Astrocyte (in vitro differentiated cells and primary cell): ENCODE measurements around the gene MED12L. TPM values are rescaled to one million over a fixed set of nuclear protein-coding genes. Genes with fewer than 3 reads are reported as not detected.

Source experiments
- DNase-seq: peaks from one replicate; pipeline ENCODE4 v3.0.0-alpha.2; 2010; ENCODE audit warnings: low read depth
- FAIRE-seq: peaks from 2 replicates; lab custom pipeline; 2011; peaks lifted over from hg19 to GRCh38; lab: Jason Lieb, UNC
- H2AFZ ChIP-seq: 2 replicates; pipeline ENCODE4 v1.6.0; 2012; ENCODE audit warnings: low read depth, low read length, inconsistent platforms
- H3K27ac ChIP-seq: 2 replicates; pipeline ENCODE4 v1.5.1; 2011; ENCODE audit warnings: low read depth, low read length, inconsistent platforms
- H3K27me3 ChIP-seq: 2 replicates; pipeline ENCODE4 v1.6.0; 2011; ENCODE audit warnings: low read length, inconsistent platforms; ENCODE audit not compliant: insufficient read depth
- H3K36me3 ChIP-seq: 2 replicates; pipeline ENCODE4 v1.5.1; 2011; ENCODE audit warnings: low read length, inconsistent platforms; ENCODE audit not compliant: insufficient read depth
- H3K4me1 ChIP-seq: 2 replicates; pipeline ENCODE4 v1.5.1; 2011; ENCODE audit warnings: low read length, inconsistent platforms; ENCODE audit not compliant: insufficient read depth
- H3K4me2 ChIP-seq: 2 replicates; pipeline ENCODE4 v1.6.0; 2012; ENCODE audit warnings: low read length, inconsistent platforms
- H3K4me3 ChIP-seq: 2 replicates; pipeline ENCODE4 v1.5.1; 2011; ENCODE audit warnings: low read depth, mild to moderate bottlenecking, low read length, inconsistent platforms; ENCODE audit not compliant: insufficient read depth
- H3K79me2 ChIP-seq: 2 replicates; pipeline ENCODE4 v1.6.0; 2012; ENCODE audit warnings: mild to moderate bottlenecking, low read length, inconsistent platforms; ENCODE audit not compliant: insufficient read depth
- H3K9ac ChIP-seq: 2 replicates; pipeline ENCODE4 v1.6.0; 2012; ENCODE audit warnings: mild to moderate bottlenecking, low read length, inconsistent platforms
- H3K9me3 ChIP-seq: 2 replicates; pipeline ENCODE4 v1.5.1; 2012; ENCODE audit warnings: low read depth, mild to moderate bottlenecking, low read length, inconsistent platforms; ENCODE audit not compliant: insufficient read depth
- H4K20me1 ChIP-seq: 2 replicates; pipeline ENCODE4 v1.6.0; 2012; ENCODE audit warnings: low read length, inconsistent platforms; ENCODE audit not compliant: insufficient read depth
- H3K27ac Mint-ChIP-seq: one replicate; pipeline ENCODE4 v1.8.0; 2021; ENCODE audit warnings: mild to moderate bottlenecking, mixed read lengths; ENCODE audit not compliant: unreplicated experiment
- H3K27me3 Mint-ChIP-seq: one replicate; pipeline ENCODE4 v1.8.0; 2021; ENCODE audit warnings: low read depth, mixed read lengths; ENCODE audit not compliant: unreplicated experiment
- H3K36me3 Mint-ChIP-seq: one replicate; pipeline ENCODE4 v1.8.0; 2021; ENCODE audit warnings: low read depth, mixed read lengths; ENCODE audit not compliant: unreplicated experiment
- H3K4me1 Mint-ChIP-seq: one replicate; pipeline ENCODE4 v1.8.0; 2021; ENCODE audit warnings: low read depth, mixed read lengths; ENCODE audit not compliant: unreplicated experiment
- H3K4me3 Mint-ChIP-seq: one replicate; pipeline ENCODE4 v1.8.0; 2021; ENCODE audit warnings: mild to moderate bottlenecking, moderate library complexity, mixed read lengths; ENCODE audit not compliant: unreplicated experiment
- H3K9me3 Mint-ChIP-seq: one replicate; pipeline ENCODE4 v1.8.0; 2021; ENCODE audit warnings: mild to moderate bottlenecking, mixed read lengths; ENCODE audit not compliant: unreplicated experiment
- CTCF ChIP-seq: IDR thresholded peaks from 2 replicates; pipeline ENCODE4 v1.5.1; 2011; ENCODE audit warnings: low read depth, mild to moderate bottlenecking, inconsistent platforms, low read length, moderate library complexity; ENCODE audit not compliant: insufficient read depth
- EZH2 ChIP-seq: IDR thresholded peaks from 2 replicates; pipeline ENCODE4 v1.6.1; 2012; ENCODE audit warnings: mild to moderate bottlenecking, low read length, inconsistent platforms; ENCODE audit not compliant: insufficient read depth
- total RNA-seq: library from RNA; stranded (reverse); gene quantifications from 2 replicates; pipeline ENCODE4 v1.2.1, GENCODE V29; 2021

The MED12L gene
- total RNA-seq, 1 donor from 2014 or later, result 8.2 TPM

- Mint-ChIP-seq H3K4me3 (no peak overlapping the region), H3K4me1 (peaks cover 23% of the 10 kb centered on the region), H3K36me3 (no peaks in the 10 kb centered on the region), H3K27ac (no peak overlapping the region), H3K27me3 (no peaks in the 10 kb centered on the region), H3K9me3 (no peaks in the 10 kb centered on the region)
- no peaks in the 10 kb centered on the region for H3K9me3 ChIP-seq
- no peak overlapping the region for H3K4me2 ChIP-seq
- H3K4me3 ChIP-seq, result no peak overlapping the region
- no peaks in the 10 kb centered on the region for H3K4me1 ChIP-seq
- FAIRE-seq (no peak), DNase-seq (no peak)
- no peak overlapping the region for H3K27ac ChIP-seq
- H2AFZ ChIP-seq, result no peak overlapping the region
- no peaks in the 10 kb centered on the region for H4K20me1 ChIP-seq
- H3K79me2 ChIP-seq, result no peaks in the 10 kb centered on the region
- H3K9ac ChIP-seq, result no peak overlapping the region
- no peaks in the 10 kb centered on the region for H3K36me3 ChIP-seq
- no peaks in the 10 kb centered on the region for H3K27me3 ChIP-seq
- TF ChIP-seq EZH2, result no peak
- TF ChIP-seq CTCF, result no peak
Observed at GRCh38 chr3:151350656-151351055, 265.2 kb downstream of the MED12L start.

GRCh38 chr3:151351219-151351618 is 265.8 kb downstream of the MED12L start:
- Mint-ChIP-seq H3K27me3 (no peaks in the 10 kb centered on the region), H3K4me1 (peaks cover 19% of the 10 kb centered on the region), H3K27ac (no peak overlapping the region), H3K4me3 (no peak overlapping the region), H3K9me3 (no peaks in the 10 kb centered on the region), H3K36me3 (no peaks in the 10 kb centered on the region)
- H3K4me3 ChIP-seq, result no peak overlapping the region
- H3K27ac ChIP-seq, result no peak overlapping the region
- no peak for FAIRE-seq
- no peaks in the 10 kb centered on the region for H3K36me3 ChIP-seq
- no peak for DNase-seq
- no peak overlapping the region for H3K9ac ChIP-seq
- no peaks in the 10 kb centered on the region for H3K79me2 ChIP-seq
- H3K4me1 ChIP-seq, result no peaks in the 10 kb centered on the region
- no peak overlapping the region for H2AFZ ChIP-seq
- H3K4me2 ChIP-seq, result no peak overlapping the region
- H3K27me3 ChIP-seq, result no peaks in the 10 kb centered on the region
- H3K9me3 ChIP-seq, result no peaks in the 10 kb centered on the region
- H4K20me1 ChIP-seq, result no peaks in the 10 kb centered on the region
- TF ChIP-seq CTCF, result no peak
- no peak for TF ChIP-seq EZH2

- Mint-ChIP-seq H3K27ac (no peak overlapping the region), H3K4me1 (peaks cover 15% of the 10 kb centered on the region)
- no peaks in the 10 kb centered on the region for H3K27me3 ChIP-seq
Observed at GRCh38 chr3:151351648-151352047, 266.2 kb downstream of the MED12L start.

More at GRCh38 chr3:151351648-151352047, 266.2 kb downstream of the MED12L start:
- H3K9ac ChIP-seq, result no peak overlapping the region
- H3K4me2 ChIP-seq, result no peak overlapping the region
- no peaks in the 10 kb centered on the region for H3K9me3 ChIP-seq
- DNase-seq (no peak), FAIRE-seq (no peak)
- TF ChIP-seq CTCF, result no peak
- no peak for TF ChIP-seq EZH2
- Mint-ChIP-seq H3K36me3 (no peaks in the 10 kb centered on the region), H3K4me3 (no peak overlapping the region), H3K9me3 (no peaks in the 10 kb centered on the region), H3K27me3 (no peaks in the 10 kb centered on the region)
- H2AFZ ChIP-seq, result no peak overlapping the region
- H3K4me3 ChIP-seq, result no peak overlapping the region
- no peaks in the 10 kb centered on the region for H4K20me1 ChIP-seq
- no peaks in the 10 kb centered on the region for H3K36me3 ChIP-seq
- no peaks in the 10 kb centered on the region for H3K4me1 ChIP-seq
- no peak overlapping the region for H3K27ac ChIP-seq
- H3K79me2 ChIP-seq, result no peaks in the 10 kb centered on the region
